Lung (tissue), 12 donors: ENCODE results near the gene CCDC146. TPM values are rescaled to one million over a fixed set of nuclear protein-coding genes. Genes with fewer than 3 reads are reported as not detected.

Experiments used
- ATAC-seq: fragments of 200-7000 bp; cut with Tn5 transposase; one replicate; pipeline ENCODE4 v1.9.1; 2020; ENCODE audit warnings: moderate number of reproducible peaks; ENCODE audit not compliant: insufficient read depth, low FRiP score
- DNase-seq, 3 donors: peaks; one replicate each; pipeline ENCODE4 v3.0.0-alpha.2; 2013 to 2017
- H3K27ac ChIP-seq, 2 donors: one replicate each; pipeline ENCODE4 v1.5.1; 2013; ENCODE audit warnings: mild to moderate bottlenecking in 2 of 2, moderate library complexity in 2 of 2, control low read depth in 1 of 2, inconsistent platforms in 1 of 2, low read depth in 1 of 2, low read length in 1 of 2
- H3K27me3 ChIP-seq, 3 donors: one replicate each; pipeline ENCODE4 v1.5.1; 2013; ENCODE audit warnings: low read length in 2 of 3; ENCODE audit not compliant: control insufficient read depth in 3 of 3, insufficient read depth in 3 of 3
- H3K36me3 ChIP-seq, 4 donors: one replicate each; pipeline ENCODE4 v1.5.1; 2013; ENCODE audit warnings: low read length in 4 of 4, mild to moderate bottlenecking in 1 of 4, moderate library complexity in 1 of 4; ENCODE audit not compliant: control insufficient read depth in 4 of 4, insufficient read depth in 4 of 4
- H3K4me1 ChIP-seq, 5 donors: one replicate each; pipeline ENCODE4 v1.5.1; 2013; ENCODE audit warnings: low read length in 5 of 5, mild to moderate bottlenecking in 2 of 5, moderate library complexity in 1 of 5; ENCODE audit not compliant: control insufficient read depth in 5 of 5, insufficient read depth in 5 of 5
- H3K4me3 ChIP-seq: one replicate; pipeline ENCODE4 v1.5.1; 2013; ENCODE audit warnings: mild to moderate bottlenecking, control low read depth, moderate library complexity
- H3K9ac ChIP-seq, 2 donors: one replicate each; pipeline ENCODE4 v1.5.1; 2013; ENCODE audit warnings: low read length in 2 of 2, control low read depth in 1 of 2; ENCODE audit not compliant: insufficient read depth in 1 of 2
- H3K9me3 ChIP-seq, 4 donors: one replicate each; pipeline ENCODE4 v1.5.1; 2013; ENCODE audit warnings: low read length in 3 of 4, mild to moderate bottlenecking in 1 of 4, moderate library complexity in 1 of 4; ENCODE audit not compliant: control insufficient read depth in 4 of 4, insufficient read depth in 3 of 4
- CTCF ChIP-seq: IDR thresholded peaks from 2 replicates; pipeline ENCODE4 v1.5.1; 2012; ENCODE audit warnings: mild to moderate bottlenecking; ENCODE audit errors: control extremely low read depth, extremely low read depth
- WGBS, 2 donors: extraction: QIAGEN DNeasy Blood & Tissue Kit; methylation state at CpG; one replicate each; pipeline ENCODE4 v1.1.7; 2013; 5-methylcytosine and 5-hydroxymethylcytosine counted together
- polyA plus RNA-seq, 2 donors: library from polyadenylated mRNA; stranded (reverse); fragments of 200-250 nt; gene quantifications; one replicate each; pipeline ENCODE4 v1.2.1, GENCODE V29; 2013
- total RNA-seq, 2 donors: library from RNA; depleted of rRNA in 1 of 2; stranded (reverse); fragments of >200 nt in 1 of 2; gene quantifications; one replicate each; pipeline ENCODE4 v1.2.1, GENCODE V29; 2014 to 2021
- donor health status: control.
- donor health status: control.
- donor health status: Bipolar disorder and iron deficiency.
- donor health status: healthy.
- donor health status: DM: yes; HTN: yes; CAD: no.

The CCDC146 gene
- total and polyA plus RNA-seq, 4 donors, result 8.4 to 29.6 (median 17.4) TPM

DNA sequence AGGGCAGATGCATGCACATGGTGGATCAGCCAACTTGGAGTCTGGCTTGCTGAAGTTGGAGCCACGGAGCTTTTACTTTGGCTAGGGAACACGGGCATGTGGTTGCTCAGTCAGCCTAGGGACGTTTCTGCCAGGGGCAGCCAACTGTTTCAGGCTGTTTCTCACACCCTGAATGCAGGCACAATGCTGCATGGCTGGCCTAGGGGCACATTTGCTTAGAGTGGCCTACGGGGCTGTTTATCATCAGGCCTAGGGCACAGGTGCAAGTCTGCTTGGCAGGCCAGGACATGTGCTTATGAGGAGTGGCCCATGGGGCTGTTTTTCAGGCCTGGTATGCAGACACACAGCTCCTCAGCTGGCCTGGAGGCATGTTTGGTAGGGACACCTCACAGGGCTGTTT is 186.4 kb downstream of the CCDC146 start:
- DNase-seq, result no peak
- 90% methylated on average over 4 of the region's 4 CpGs for WGBS, 2 donors
- no peaks in the 10 kb centered on the region for H3K27me3 ChIP-seq
- no peak overlapping the region for H3K4me3 ChIP-seq
- peaks cover 0 to 10% (median 0%) of the 10 kb centered on the region in 4 donors for H3K36me3 ChIP-seq
- peaks cover 0 to 8% (median 0%) of the 10 kb centered on the region in 4 donors for H3K9me3 ChIP-seq
- H3K27ac ChIP-seq, result no peak overlapping the region
- no peak for TF ChIP-seq CTCF
- no peak for ATAC-seq
- H3K9ac ChIP-seq, result no peak overlapping the region
- H3K4me1 ChIP-seq, result peaks cover 0 to 2% (median 0%) of the 10 kb centered on the region in 5 donors

DNA sequence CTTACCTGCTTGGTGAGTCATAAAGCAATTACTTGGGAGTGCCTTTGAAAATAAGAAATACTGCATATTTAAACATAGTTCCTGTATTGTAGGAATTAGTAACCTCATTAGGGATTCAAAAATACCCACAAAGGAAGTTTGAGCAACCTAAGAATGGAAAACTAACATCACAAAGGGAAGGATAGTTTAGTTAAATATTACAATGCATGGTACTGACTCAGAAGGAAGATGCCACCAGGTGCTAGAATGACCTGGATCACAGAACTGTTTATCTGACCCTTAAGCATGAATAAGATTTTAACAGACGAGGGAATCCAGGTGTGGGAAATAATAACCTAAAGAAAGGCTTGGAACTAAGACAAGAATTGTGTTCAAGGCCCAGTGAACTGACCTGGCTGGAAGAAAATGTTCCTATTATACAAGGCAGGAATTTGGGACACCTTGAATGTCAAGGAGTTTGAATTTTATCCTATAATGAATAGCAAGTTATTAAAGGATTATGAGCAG is 187.4 kb downstream of the CCDC146 start:
- WGBS, 2 donors, result 70 to 84% methylated on average over 1 of the region's 1 CpG
- Histone ChIP-seq H3K4me3 (no peak overlapping the region), H3K4me1 (peaks cover 0 to 2% (median 0%) of the 10 kb centered on the region in 5 donors), H3K9me3 (peaks cover 0 to 8% (median 0%) of the 10 kb centered on the region in 4 donors), H3K36me3 (peaks cover 0 to 17% (median 0%) of the 10 kb centered on the region in 4 donors), H3K27ac (no peak overlapping the region), H3K9ac (no peak overlapping the region), H3K27me3 (no peaks in the 10 kb centered on the region)
- ATAC-seq (no peak), DNase-seq (no peak)
- no peak for TF ChIP-seq CTCF

DNA sequence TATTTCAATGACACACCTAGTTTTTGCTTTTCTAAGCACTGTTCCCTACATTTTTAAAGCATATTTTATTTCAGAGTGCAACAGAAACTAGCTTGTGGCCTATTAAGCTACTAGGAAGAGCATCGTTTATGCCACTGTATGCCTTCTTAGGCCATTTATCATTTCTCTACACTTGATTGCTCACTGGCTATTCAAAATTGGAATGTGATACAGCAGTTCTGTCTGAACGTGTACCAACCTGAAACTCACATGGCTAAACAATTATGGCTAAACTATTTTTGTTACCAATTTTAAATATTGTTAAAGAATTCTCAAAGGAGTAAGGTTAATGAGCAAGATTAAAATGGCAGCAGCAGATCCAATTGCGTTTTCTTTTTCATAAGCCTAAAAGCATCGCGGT is 188.6 kb downstream of the CCDC146 start:
- WGBS, 2 donors, result 95 to 98% methylated on average over 5 of the region's 5 CpGs
- H3K27ac ChIP-seq, result no peak overlapping the region
- no peak overlapping the region for H3K9ac ChIP-seq
- H3K9me3 ChIP-seq, result peaks cover 0 to 6% (median 0%) of the 10 kb centered on the region in 4 donors
- H3K4me1 ChIP-seq, result peaks cover 0 to 2% (median 0%) of the 10 kb centered on the region in 5 donors
- ATAC-seq, result no peak
- no peak overlapping the region for H3K4me3 ChIP-seq
- no peaks in the 10 kb centered on the region for H3K27me3 ChIP-seq
- peaks cover 0 to 17% (median 0%) of the 10 kb centered on the region in 4 donors for H3K36me3 ChIP-seq
- no peak for TF ChIP-seq CTCF
- no peak for DNase-seq

GRCh38 chr7:77313085-77313484 is 190.7 kb downstream of the CCDC146 start:
- H3K36me3 ChIP-seq, result peaks cover 0 to 19% (median 0%) of the 10 kb centered on the region in 4 donors
- H3K9me3 ChIP-seq, result peaks cover 0 to 3% (median 0%) of the 10 kb centered on the region in 4 donors
- no peak for TF ChIP-seq CTCF
- H3K27ac ChIP-seq, result no peak overlapping the region
- no peak overlapping the region for H3K4me3 ChIP-seq
- H3K27me3 ChIP-seq, result no peaks in the 10 kb centered on the region
- DNase-seq (no peak), ATAC-seq (no peak)
- peaks cover 0 to 2% (median 0%) of the 10 kb centered on the region in 5 donors for H3K4me1 ChIP-seq
- 49 to 79% methylated on average over 2 of the region's 2 CpGs for WGBS, 2 donors
- no peak overlapping the region for H3K9ac ChIP-seq
